Ovary (tissue), 9 donors: Measurements from ENCODE around the gene IPCEF1. TPM values are rescaled to one million over a fixed set of nuclear protein-coding genes. Genes with fewer than 3 reads are reported as not detected.

ENCODE experiments used
- DNase-seq, 5 donors: peaks; one replicate each; pipeline ENCODE4 v3.0.0-alpha.2; 2019 to 2020
- H3K27ac ChIP-seq, 2 donors: fragments of 200-600 bp; one replicate each; pipeline versions ENCODE4 v1.5.1 to v1.8.0; 2019 to 2022
- H3K27me3 ChIP-seq: fragments of 200-600 bp; one replicate; pipeline ENCODE4 v1.8.0; 2022
- H3K36me3 ChIP-seq: fragments of 200-600 bp; sonication (generic); one replicate; pipeline ENCODE4 v1.5.1; 2019
- H3K4me1 ChIP-seq: one replicate; pipeline ENCODE4 v1.8.1; 2013; ENCODE audit warnings: mild to moderate bottlenecking, moderate library complexity; ENCODE audit not compliant: insufficient read depth
- H3K4me3 ChIP-seq: fragments of 200-600 bp; sonication (generic); one replicate; pipeline ENCODE4 v1.5.1; 2017
- H3K9me3 ChIP-seq, 2 donors: fragments of 200-600 bp in 1 of 2; sonication (generic) in 1 of 2; one replicate each; pipeline versions ENCODE4 v1.5.1 to v1.8.1; 2013 to 2019; ENCODE audit warnings: mild to moderate bottlenecking in 1 of 2, moderate library complexity in 1 of 2
- EP300 ChIP-seq: sonication (generic); formaldehyde crosslinking; IDR thresholded peaks from one replicate; pipeline ENCODE4 v1.6.1; 2017; ENCODE audit warnings: antibody characterized with exemption
- POLR2A ChIP-seq: fragments of 450-650 bp; IDR thresholded peaks from one replicate; pipeline ENCODE4 v1.6.1; 2017; ENCODE audit warnings: antibody characterized with exemption, mild to moderate bottlenecking, moderate library complexity
- WGBS, 3 donors: extraction: QIAGEN DNeasy Blood & Tissue Kit in 1 of 3; methylation state at CpG; one replicate each; pipeline versions ENCODE4 v1.1.5 to v1.1.7; 2013 to 2017; 5-methylcytosine and 5-hydroxymethylcytosine counted together
- intact Hi-C, 4 donors: fragments of 100-400 bp; cut with DNase I; formaldehyde crosslinking; loops; one replicate each; pipeline versions ENCODE4 v1.11.0 to v1.15.1; 2022 to 2023
- polyA plus RNA-seq, 2 donors: library from polyadenylated mRNA; stranded (reverse); fragments of 200-250 nt in 1 of 2; fragments of 350-450 nt in 1 of 2; fragmentation: Illumina TruSeq in 1 of 2; extraction: RNeasy Lipid Tissue Mini Kit (QIAGEN cat#74804) in 1 of 2; gene quantifications; one replicate each; pipeline ENCODE4 v1.2.3, GENCODE V29; 2013 to 2014
- total RNA-seq, 7 donors: library from RNA; depleted of rRNA in 2 of 7; stranded (reverse); fragments of >200 nt in 2 of 7; fragmentation: NEBNext Ultra II Directional in 3 of 7; extraction: Animal tissue kit (Norgen Biotek cat#: 25700) in 3 of 7; gene quantifications; one replicate each; pipeline versions ENCODE4 v1.1.0 to v1.2.4, GENCODE V29; 2016 to 2023
- TF ChIP-seq, protein P1 (sequence below), 3 donors: fragments of 450-650 bp in 2 of 3; fragments of 200-600 bp in 1 of 3; IDR thresholded peaks; one replicate each; pipeline versions ENCODE4 v1.5.1 to v1.8.0; 2016 to 2022; ENCODE audit warnings: antibody characterized with exemption in 3 of 3, mild to moderate bottlenecking in 1 of 3
- donor health status: DM: no; HTN: no; CAD: no; lungs with moderate emphysema.
- donor health status: DM: no; HTN: no; CAD: no.
- donor health status: Bipolar disorder and iron deficiency.
- donor health status: DM: yes; HTN: yes; CAD: no.
- donor health status: DM: no; HTN: no; CAD: no.
- donor health status: DM: yes; HTN: yes; CAD: no.

Gene IPCEF1
- total and polyA plus RNA-seq, 9 donors, result 1.3 to 3.4 (median 1.9) TPM

DNA sequence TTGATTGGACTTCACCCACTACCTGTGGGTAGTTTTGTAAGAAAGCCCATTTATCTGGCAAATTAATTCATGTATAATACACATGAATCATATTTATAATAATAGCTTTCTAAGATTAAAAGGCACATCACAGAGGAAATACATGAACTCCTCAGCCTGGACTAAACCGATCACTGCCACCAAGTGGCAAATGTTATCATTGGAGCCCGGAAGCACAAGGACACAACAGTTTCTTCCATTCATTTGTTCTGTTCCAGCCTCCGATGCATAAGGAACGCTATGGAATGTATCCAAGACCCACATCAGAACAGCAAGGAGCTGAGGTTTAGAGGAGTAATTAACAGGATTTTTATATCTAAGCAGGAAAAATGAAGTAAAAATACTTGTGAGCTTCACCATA, 13.9 kb upstream of the IPCEF1 start:
- intact Hi-C loops, result no loop called here
- no peak for DNase-seq
- WGBS, 3 donors, result 4 to 8% (median 7%) methylated on average over 4 of the region's 4 CpGs

DNA sequence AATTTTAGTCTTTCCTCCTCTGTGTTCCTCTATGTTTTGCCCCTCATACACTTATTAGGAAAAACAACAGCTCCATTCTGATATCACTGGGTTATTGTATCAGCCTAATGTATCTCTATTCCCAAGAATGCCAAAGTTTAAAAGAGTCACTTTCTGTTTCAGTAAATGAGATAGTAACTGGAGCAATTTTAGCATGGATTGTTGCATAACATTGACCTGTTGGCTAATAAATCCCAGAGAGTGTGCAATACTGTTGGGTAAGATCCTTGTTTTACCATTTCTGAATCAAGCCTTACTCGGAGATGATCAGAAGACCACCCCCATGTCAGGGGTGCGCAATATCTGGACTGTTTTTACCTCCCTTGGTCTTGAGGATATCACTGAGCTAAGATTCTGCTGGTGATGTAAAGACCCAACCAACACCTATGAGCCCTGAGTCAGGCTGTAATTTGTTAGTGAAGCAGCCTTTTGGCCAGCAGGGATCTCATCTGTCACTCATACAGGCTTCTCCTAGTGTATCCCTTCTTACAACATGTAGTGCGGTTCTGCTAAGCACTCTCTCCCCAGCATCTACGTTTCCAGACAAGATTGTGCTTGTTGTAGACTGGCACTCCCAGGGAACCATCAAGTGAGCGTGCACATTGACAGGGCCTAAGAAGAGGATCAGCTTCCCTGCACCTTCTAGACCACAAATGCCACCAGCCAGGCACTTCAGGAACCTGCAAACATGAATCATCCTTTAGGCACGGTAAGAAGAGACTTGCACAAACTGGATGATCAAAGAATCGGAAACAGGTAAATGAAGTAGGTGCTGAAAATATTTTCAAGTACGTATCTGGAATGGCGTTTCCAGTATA, 11.5 kb upstream of the IPCEF1 start:
- Histone ChIP-seq H3K4me1 (no peaks in the 10 kb centered on the region), H3K36me3 (no peaks in the 10 kb centered on the region), H3K27ac (no peak overlapping the region), H3K27me3 (no peaks in the 10 kb centered on the region), H3K4me3 (no peak overlapping the region), H3K9me3 (no peaks in the 10 kb centered on the region)
- TF ChIP-seq POLR2A (no peak), EP300 (no peak)
- TF ChIP-seq, protein P1, sequence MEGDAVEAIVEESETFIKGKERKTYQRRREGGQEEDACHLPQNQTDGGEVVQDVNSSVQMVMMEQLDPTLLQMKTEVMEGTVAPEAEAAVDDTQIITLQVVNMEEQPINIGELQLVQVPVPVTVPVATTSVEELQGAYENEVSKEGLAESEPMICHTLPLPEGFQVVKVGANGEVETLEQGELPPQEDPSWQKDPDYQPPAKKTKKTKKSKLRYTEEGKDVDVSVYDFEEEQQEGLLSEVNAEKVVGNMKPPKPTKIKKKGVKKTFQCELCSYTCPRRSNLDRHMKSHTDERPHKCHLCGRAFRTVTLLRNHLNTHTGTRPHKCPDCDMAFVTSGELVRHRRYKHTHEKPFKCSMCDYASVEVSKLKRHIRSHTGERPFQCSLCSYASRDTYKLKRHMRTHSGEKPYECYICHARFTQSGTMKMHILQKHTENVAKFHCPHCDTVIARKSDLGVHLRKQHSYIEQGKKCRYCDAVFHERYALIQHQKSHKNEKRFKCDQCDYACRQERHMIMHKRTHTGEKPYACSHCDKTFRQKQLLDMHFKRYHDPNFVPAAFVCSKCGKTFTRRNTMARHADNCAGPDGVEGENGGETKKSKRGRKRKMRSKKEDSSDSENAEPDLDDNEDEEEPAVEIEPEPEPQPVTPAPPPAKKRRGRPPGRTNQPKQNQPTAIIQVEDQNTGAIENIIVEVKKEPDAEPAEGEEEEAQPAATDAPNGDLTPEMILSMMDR (IDR thresholded peaks at IDR 0.05), result no peak
- intact Hi-C loops, result no loop called here
- 80 to 94% (median 92%) methylated on average over 9 of the region's 9 CpGs for WGBS, 3 donors
- no peak for DNase-seq

More for the DNA sequence above, 13.9 kb upstream of the IPCEF1 start:
- Histone ChIP-seq H3K36me3 (no peaks in the 10 kb centered on the region), H3K9me3 (no peaks in the 10 kb centered on the region), H3K4me3 (no peak overlapping the region), H3K4me1 (no peaks in the 10 kb centered on the region), H3K27me3 (no peaks in the 10 kb centered on the region), H3K27ac (no peak overlapping the region)
- no peak for TF ChIP-seq EP300
- TF ChIP-seq, protein P1 (IDR thresholded peaks at IDR 0.05), result peak in 1 of 3 donors; percentile 7

DNA sequence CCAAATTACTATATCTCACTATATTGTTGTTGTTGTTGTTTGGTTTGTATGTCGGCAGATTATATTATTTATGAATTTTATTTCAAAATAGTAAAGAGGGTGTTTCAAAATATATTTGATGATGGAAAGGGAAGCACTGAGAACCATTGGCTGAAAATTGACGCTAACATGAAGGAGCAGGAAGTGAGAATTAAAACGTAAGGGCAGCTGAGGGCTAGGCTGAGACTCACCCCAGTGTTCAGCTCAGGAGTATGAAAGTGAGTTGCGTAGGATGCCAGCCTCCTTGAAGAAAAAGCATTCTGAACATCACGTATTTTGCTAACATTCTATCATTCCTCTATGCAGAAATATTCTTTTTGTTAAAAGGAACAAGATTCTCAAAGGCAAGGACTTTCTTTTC, 10.7 kb upstream of the IPCEF1 start:
- H3K4me1 ChIP-seq, result no peaks in the 10 kb centered on the region
- DNase-seq, result no peak
- intact Hi-C loops, result no loop called here
- H3K4me3 ChIP-seq, result no peak overlapping the region
- H3K27ac ChIP-seq, result no peak overlapping the region
- no peaks in the 10 kb centered on the region for H3K36me3 ChIP-seq
- 90 to 91% (median 91%) methylated on average over 5 of the region's 5 CpGs for WGBS, 3 donors
- H3K27me3 ChIP-seq, result no peaks in the 10 kb centered on the region
- H3K9me3 ChIP-seq, result no peaks in the 10 kb centered on the region
- TF ChIP-seq, protein P1 (IDR thresholded peaks at IDR 0.05), result no peak
- TF ChIP-seq POLR2A (no peak), EP300 (no peak)

DNA sequence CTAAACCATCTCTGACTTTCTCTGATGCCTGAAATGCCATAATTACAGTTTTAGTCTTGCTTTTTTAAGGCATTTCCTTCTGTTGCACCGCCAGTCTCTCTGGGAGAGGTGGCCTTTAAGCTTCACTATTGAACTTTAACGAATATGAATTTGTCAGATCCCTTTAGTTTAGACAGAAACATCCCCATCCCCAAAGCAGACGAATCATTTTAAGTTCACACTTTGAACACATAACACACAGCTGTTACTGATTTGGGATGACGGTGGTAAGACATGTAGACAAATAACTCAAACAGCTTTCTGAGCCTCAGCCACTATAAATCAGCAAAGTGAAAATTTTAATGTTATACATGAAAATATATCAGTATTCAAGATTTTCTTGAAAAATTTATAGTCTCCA, 7.2 kb upstream of the IPCEF1 start:
- Histone ChIP-seq H3K4me1 (no peaks in the 10 kb centered on the region), H3K36me3 (no peaks in the 10 kb centered on the region), H3K27ac (no peak overlapping the region), H3K9me3 (no peaks in the 10 kb centered on the region), H3K27me3 (no peaks in the 10 kb centered on the region), H3K4me3 (no peak overlapping the region)
- no peak for TF ChIP-seq EP300
- TF ChIP-seq POLR2A, result no peak
- TF ChIP-seq, protein P1 (IDR thresholded peaks at IDR 0.05), result no peak
- intact Hi-C loops, result no loop called here
- no peak for DNase-seq
- 50 to 56% (median 55%) methylated on average over 4 of the region's 4 CpGs for WGBS, 3 donors
